Effector memory CD8-positive, alpha-beta T cell (primary cell): ENCODE data around the gene ACO1.
"Not testable (repeated sequence)": the region's sequence is repeated elsewhere in the genome, so short reads cannot be mapped to it uniquely, and the experiment has no call there.

ENCODE experiments used
- ATAC-seq: fragments of 150-1000 bp; cut with Tn5 transposase; replicated peaks from 2 replicates; pipeline ENCODE4 v1.10.0; 2021; ENCODE audit warnings: mild to moderate bottlenecking, moderate library complexity
- DNase-seq, 3 experiments: peaks; one replicate each; pipeline ENCODE4 v3.0.0; 2021
- H3K27ac Mint-ChIP-seq, 2 donors: one replicate each; pipeline ENCODE4 v1.8.0; 2022; ENCODE audit warnings: mild to moderate bottlenecking in 2 of 2, mixed read lengths in 2 of 2, moderate library complexity in 2 of 2
- H3K27me3 Mint-ChIP-seq, 2 donors: one replicate each; pipeline ENCODE4 v1.8.0; 2022; ENCODE audit warnings: mixed read lengths in 2 of 2
- H3K36me3 Mint-ChIP-seq: one replicate; pipeline ENCODE4 v1.8.0; 2022; ENCODE audit warnings: mild to moderate bottlenecking, moderate library complexity, mixed read lengths; ENCODE audit not compliant: insufficient read depth
- H3K4me1 Mint-ChIP-seq, 2 donors: one replicate each; pipeline ENCODE4 v1.8.0; 2022; ENCODE audit warnings: low read depth in 2 of 2, mixed read lengths in 2 of 2
- H3K4me3 Mint-ChIP-seq, 2 donors: one replicate each; pipeline ENCODE4 v1.8.0; 2022; ENCODE audit warnings: mild to moderate bottlenecking in 2 of 2, mixed read lengths in 2 of 2, moderate library complexity in 2 of 2
- H3K9me3 Mint-ChIP-seq, 2 donors: one replicate each; pipeline ENCODE4 v1.8.0; 2022; ENCODE audit warnings: mixed read lengths in 2 of 2
- total RNA-seq, 9 experiments: gene quantifications; one replicate each; lab custom pipeline; 2026; lab: John Stamatoyannopoulos, UW

The ACO1 gene
- 10.3 to 28.5 (median 16.5) reads per million in 9 experiments for total RNA-seq

- Mint-ChIP-seq H3K4me1 (peaks cover 7 to 18% of the 10 kb centered on the region in 2 donors), H3K27ac (peak within 1 kb of the TSS in 1 of 2 donors; percentile 47), H3K27me3 (peaks cover 20 to 21% of the 10 kb centered on the region in 2 donors), H3K4me3 (peak within 1 kb of the TSS; percentile 80 to 83), H3K36me3 (no peaks in the 10 kb centered on the region), H3K9me3 (no peaks in the 10 kb centered on the region)
- DNase-seq, result peak; percentile 82 to 88 (median 83)
- ATAC-seq, result peak; percentile 96
These were observed at the start of gene ACO1 for GRCh38 chr9:32384364-32385151. ACO1 (plus strand) TSS chr9:32384643; CDS start chr9:32405507, 20,864 bp downstream.

- ATAC-seq, result no peak
- peaks cover 2 to 3% of the 10 kb centered on the region in 2 donors for H3K4me1 Mint-ChIP-seq
- H3K9me3 Mint-ChIP-seq, result no peaks in the 10 kb centered on the region
- no peaks in the 10 kb centered on the region for H3K36me3 Mint-ChIP-seq
- no peak for DNase-seq
- H3K4me3 Mint-ChIP-seq, result no peak overlapping the region
- H3K27me3 Mint-ChIP-seq, result peaks cover 15 to 20% of the 10 kb centered on the region in 2 donors
- H3K27ac Mint-ChIP-seq, result no peak overlapping the region
These were observed 49.2 kb upstream of the ACO1 start for GRCh38 chr9:32334916-32335895.

GRCh38 chr9:32339424-32339823 lies 45.0 kb upstream of the ACO1 start:
- Mint-ChIP-seq H3K27ac (peak overlapping the region in 1 of 2 donors; percentile 6), H3K27me3 (peaks cover 15 to 17% of the 10 kb centered on the region in 2 donors), H3K9me3 (no peaks in the 10 kb centered on the region), H3K4me3 (no peak overlapping the region), H3K4me1 (peaks cover 6 to 8% of the 10 kb centered on the region in 2 donors), H3K36me3 (no peaks in the 10 kb centered on the region)
- no peak for ATAC-seq
- DNase-seq, result no peak

- peaks cover 7 to 9% of the 10 kb centered on the region in 2 donors for H3K4me1 Mint-ChIP-seq
- peaks cover 8 to 10% of the 10 kb centered on the region in 2 donors for H3K27me3 Mint-ChIP-seq
- no peaks in the 10 kb centered on the region for H3K36me3 Mint-ChIP-seq
- ATAC-seq (no peak), DNase-seq (no peak)
- no peak overlapping the region for H3K27ac Mint-ChIP-seq
- H3K9me3 Mint-ChIP-seq, result no peaks in the 10 kb centered on the region
- H3K4me3 Mint-ChIP-seq, result no peak overlapping the region
These were observed 44.1 kb upstream of the ACO1 start for GRCh38 chr9:32340361-32340760.

- no peaks in the 10 kb centered on the region for H3K9me3 Mint-ChIP-seq
- no peak for DNase-seq
- no peaks in the 10 kb centered on the region for H3K36me3 Mint-ChIP-seq
- no peaks in the 10 kb centered on the region for H3K27me3 Mint-ChIP-seq
- H3K27ac Mint-ChIP-seq, result no peak overlapping the region
- H3K4me1 Mint-ChIP-seq, result peaks cover 6 to 7% of the 10 kb centered on the region in 2 donors
- no peak for ATAC-seq
- peak overlapping the region in 1 of 2 donors; percentile 15 for H3K4me3 Mint-ChIP-seq
These were observed 39.8 kb upstream of the ACO1 start for GRCh38 chr9:32344551-32345182.

- no peaks in the 10 kb centered on the region for H3K36me3 Mint-ChIP-seq
- H3K4me3 Mint-ChIP-seq, result no peak overlapping the region
These were observed 39.2 kb upstream of the ACO1 start for GRCh38 chr9:32345243-32345642.

GRCh38 chr9:32347571-32347970 lies 36.9 kb upstream of the ACO1 start:
- Mint-ChIP-seq H3K9me3 (no peaks in the 10 kb centered on the region), H3K4me1 (peaks cover 6 to 7% of the 10 kb centered on the region in 2 donors), H3K36me3 (no peaks in the 10 kb centered on the region), H3K27me3 (no peaks in the 10 kb centered on the region), H3K27ac (no peak overlapping the region), H3K4me3 (no peak overlapping the region)
- no peak for ATAC-seq
- no peak for DNase-seq

More at GRCh38 chr9:32345243-32345642, 39.2 kb upstream of the ACO1 start:
- ATAC-seq, result no peak
- Mint-ChIP-seq H3K4me1 (peaks cover 6 to 7% of the 10 kb centered on the region in 2 donors), H3K9me3 (no peaks in the 10 kb centered on the region), H3K27ac (no peak overlapping the region), H3K27me3 (no peaks in the 10 kb centered on the region)
- no peak for DNase-seq

- Mint-ChIP-seq H3K27me3 (no peaks in the 10 kb centered on the region), H3K27ac (no peak overlapping the region), H3K36me3 (no peaks in the 10 kb centered on the region), H3K4me3 (no peak overlapping the region), H3K4me1 (peaks cover 6 to 7% of the 10 kb centered on the region in 2 donors), H3K9me3 (no peaks in the 10 kb centered on the region)
- DNase-seq (no peak), ATAC-seq (no peak)
These were observed 36.2 kb upstream of the ACO1 start for GRCh38 chr9:32348106-32348695.

GRCh38 chr9:32349013-32349412 lies 35.4 kb upstream of the ACO1 start:
- H3K4me3 Mint-ChIP-seq, result no peak overlapping the region
- H3K27me3 Mint-ChIP-seq, result no peaks in the 10 kb centered on the region
- ATAC-seq (no peak), DNase-seq (no peak)
- no peak overlapping the region for H3K27ac Mint-ChIP-seq
- H3K4me1 Mint-ChIP-seq, result peaks cover 3 to 5% of the 10 kb centered on the region in 2 donors
- H3K9me3 Mint-ChIP-seq, result no peaks in the 10 kb centered on the region
- no peaks in the 10 kb centered on the region for H3K36me3 Mint-ChIP-seq

- DNase-seq, result no peak
- ATAC-seq, result no peak
- H3K4me1 Mint-ChIP-seq, result no peaks in the 10 kb centered on the region
These were observed 33.8 kb upstream of the ACO1 start for GRCh38 chr9:32350682-32351081.

GRCh38 chr9:32351845-32352244 lies 32.6 kb upstream of the ACO1 start:
- Mint-ChIP-seq H3K27me3 (peaks cover 7 to 10% of the 10 kb centered on the region in 2 donors), H3K4me1 (no peaks in the 10 kb centered on the region), H3K27ac (no peak overlapping the region), H3K36me3 (no peaks in the 10 kb centered on the region), H3K4me3 (no peak overlapping the region), H3K9me3 (no peaks in the 10 kb centered on the region)
- DNase-seq (no peak), ATAC-seq (no peak)

More at GRCh38 chr9:32350682-32351081, 33.8 kb upstream of the ACO1 start:
- H3K27me3 Mint-ChIP-seq, result peaks cover 7% of the 10 kb centered on the region in 2 donors
- H3K9me3 Mint-ChIP-seq, result no peaks in the 10 kb centered on the region
- H3K4me3 Mint-ChIP-seq, result no peak overlapping the region
- H3K27ac Mint-ChIP-seq, result no peak overlapping the region
- no peaks in the 10 kb centered on the region for H3K36me3 Mint-ChIP-seq

GRCh38 chr9:32353476-32353875 lies 31.0 kb upstream of the ACO1 start:
- ATAC-seq, H3K4me1 Mint-ChIP-seq, H3K36me3 Mint-ChIP-seq, H3K27ac Mint-ChIP-seq, H3K9me3 Mint-ChIP-seq, H3K4me3 Mint-ChIP-seq, DNase-seq: not testable (repeated sequence)
- H3K27me3 Mint-ChIP-seq, result peaks cover 7 to 10% of the 10 kb centered on the region in 2 donors

GRCh38 chr9:32359452-32359851 lies 25.0 kb upstream of the ACO1 start:
- Mint-ChIP-seq H3K4me3 (no peak overlapping the region), H3K4me1 (no peaks in the 10 kb centered on the region), H3K27ac (no peak overlapping the region), H3K27me3 (peaks cover 25 to 35% of the 10 kb centered on the region in 2 donors), H3K9me3 (no peaks in the 10 kb centered on the region), H3K36me3 (no peaks in the 10 kb centered on the region)
- no peak for DNase-seq
- no peak for ATAC-seq
